NT2/D1 (cell line): Measurements from ENCODE around the gene ZNF334.

Experiments used
- SUZ12 ChIP-seq: IDR thresholded peaks from 2 replicates; pipeline ENCODE4 v1.6.1; 2011; ENCODE audit not compliant: insufficient read length, insufficient read depth; ENCODE audit errors: extremely low read depth
- YY1 ChIP-seq: IDR thresholded peaks from 2 replicates; pipeline ENCODE4 v1.6.1; 2011; ENCODE audit not compliant: insufficient read length, insufficient read depth
- ZNF274 ChIP-seq: IDR thresholded peaks from 2 replicates; pipeline ENCODE4 v1.6.1; 2011; ENCODE audit warnings: mild to moderate bottlenecking, low read depth, low read length

DNA sequence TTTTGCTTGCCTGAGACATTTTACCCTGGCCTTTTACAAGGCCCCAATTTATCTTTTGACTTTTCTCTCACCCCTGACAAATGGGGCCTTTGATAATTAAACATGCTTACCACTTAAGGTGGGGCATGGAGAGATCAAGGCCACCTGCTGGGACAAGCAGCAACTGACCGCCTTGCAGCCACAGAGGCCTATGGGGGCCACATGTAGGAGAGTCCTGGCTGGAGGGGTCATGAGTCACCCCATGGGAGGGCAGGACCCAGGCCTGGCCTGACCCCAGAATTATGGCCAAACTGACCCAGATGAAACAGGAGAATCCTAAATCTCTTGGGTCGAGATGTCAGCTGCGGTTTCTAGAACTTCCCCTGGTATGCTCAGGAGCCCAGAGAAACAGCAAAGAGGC lies 45.6 kb upstream of the ZNF334 start:
- TF ChIP-seq ZNF274, result no peak
- TF ChIP-seq YY1, result no peak
- TF ChIP-seq SUZ12, result no peak
